B cell (primary cell): ENCODE measurements around the gene ZNF300. TPM values are rescaled to one million over a fixed set of nuclear protein-coding genes. Genes with fewer than 3 reads are reported as not detected.

ENCODE experiments used
- ATAC-seq: fragments of 200-7000 bp; cut with Tn5 transposase; one replicate; pipeline ENCODE4 v1.10.0; 2021; ENCODE audit warnings: low read depth, mild to moderate bottlenecking, moderate number of reproducible peaks, moderate library complexity
- CTCF ChIA-PET: fragments of 350-600 bp; sonication (Branson Sonifier 250); formaldehyde crosslinking; loops from one replicate; lab custom pipeline; 2021; ENCODE audit warnings: antibody characterized with exemption, inconsistent platforms; lab: Charles Lee
- POLR2A ChIA-PET: fragments of 350-600 bp; sonication (Branson Sonifier 250); formaldehyde crosslinking; loops from one replicate; lab custom pipeline; 2021; ENCODE audit warnings: antibody characterized with exemption; lab: Charles Lee
- DNase-seq: peaks from one replicate; pipeline ENCODE4 v3.0.0; 2013
- H2AFZ ChIP-seq: 2 replicates; pipeline ENCODE4 v1.6.1; 2012; ENCODE audit warnings: mild to moderate bottlenecking, low read depth, low read length; ENCODE audit not compliant: insufficient read depth, poor library complexity, severe bottlenecking
- H3K27ac ChIP-seq, 2 donors: 1 replicate in 1 of 2; 2 replicates in 1 of 2; pipeline ENCODE4 v1.5.1; 2012 to 2013; ENCODE audit warnings: low read length in 2 of 2, mild to moderate bottlenecking in 2 of 2, moderate library complexity in 1 of 2
- H3K27me3 ChIP-seq, 4 experiments: fragments of 200-600 bp in 1 of 4; sonication (generic) in 1 of 4; replicated peaks in 1 of 4; 1 replicate in 2 of 4; 2 replicates in 2 of 4; pipeline versions ENCODE4 v1.6.1 to v1.7.0; 2013 to 2016; ENCODE audit warnings: low read length in 3 of 4, mild to moderate bottlenecking in 2 of 4, mixed read lengths in 1 of 4, moderate library complexity in 1 of 4; ENCODE audit not compliant: insufficient read depth in 4 of 4, control insufficient read depth in 3 of 4; ENCODE audit errors: control extremely low read depth in 1 of 4
- H3K36me3 ChIP-seq, 2 experiments: replicated peaks in 1 of 2; 1 replicate in 1 of 2; 2 replicates in 1 of 2; pipeline versions ENCODE4 v1.6.1 to v1.7.1; 2013; ENCODE audit warnings: low read length in 1 of 2; ENCODE audit not compliant: insufficient read depth in 2 of 2, control insufficient read depth in 1 of 2; ENCODE audit errors: control extremely low read depth in 1 of 2, extremely low read depth in 1 of 2
- H3K4me1 ChIP-seq, 2 donors: fragments of 200-600 bp in 1 of 2; sonication (generic) in 1 of 2; 1 replicate in 1 of 2; 2 replicates in 1 of 2; pipeline versions ENCODE4 v1.5.1 to v1.6.1; 2013 to 2017; ENCODE audit warnings: low read length in 2 of 2; ENCODE audit not compliant: control insufficient read depth in 2 of 2, insufficient read depth in 2 of 2
- H3K4me2 ChIP-seq: replicated peaks from 2 replicates; pipeline ENCODE3; 2012; ENCODE audit warnings: mild to moderate bottlenecking, low read depth, low read length; ENCODE audit not compliant: poor library complexity, severe bottlenecking
- H3K4me3 ChIP-seq, 5 experiments: fragments of 200-600 bp in 1 of 5; sonication (generic) in 1 of 5; 1 replicate in 3 of 5; 2 replicates in 2 of 5; pipeline versions ENCODE4 v1.5.1 to v1.7.0; 2011 to 2016; ENCODE audit warnings: low read length in 4 of 5, mild to moderate bottlenecking in 4 of 5, low read depth in 2 of 5, control low read depth in 1 of 5, moderate library complexity in 1 of 5; ENCODE audit not compliant: insufficient read depth in 1 of 5; ENCODE audit errors: control extremely low read depth in 1 of 5, extremely low read depth in 1 of 5
- H3K79me2 ChIP-seq: fragments of 200-600 bp; sonication (generic); one replicate; pipeline ENCODE4 v1.6.0; 2016; ENCODE audit warnings: low read length; ENCODE audit not compliant: control insufficient read depth, insufficient read depth
- H3K9ac ChIP-seq: fragments of 200-600 bp; sonication (generic); 2 replicates; pipeline ENCODE4 v1.6.1; 2017; ENCODE audit warnings: mild to moderate bottlenecking, low read length, moderate library complexity
- H3K9me3 ChIP-seq, 3 donors: one replicate each; pipeline versions ENCODE4 v1.6.1 to v1.7.1; 2013; ENCODE audit warnings: low read length in 2 of 3; ENCODE audit not compliant: control insufficient read depth in 2 of 3, insufficient read depth in 1 of 3; ENCODE audit errors: control extremely low read depth in 1 of 3
- H4K20me1 ChIP-seq: 2 replicates; pipeline ENCODE4 v1.6.0; 2012; ENCODE audit warnings: mild to moderate bottlenecking, low read length; ENCODE audit not compliant: insufficient read depth, control insufficient read depth, poor library complexity, severe bottlenecking
- H3K27ac Mint-ChIP-seq: one replicate; pipeline ENCODE4 v1.8.0; 2021; ENCODE audit warnings: mixed read lengths
- H3K27me3 Mint-ChIP-seq: one replicate; pipeline ENCODE4 v1.8.0; 2021; ENCODE audit warnings: mixed read lengths
- H3K4me1 Mint-ChIP-seq: one replicate; pipeline ENCODE4 v1.8.0; 2021; ENCODE audit warnings: mixed read lengths
- H3K4me3 Mint-ChIP-seq: one replicate; pipeline ENCODE4 v1.8.0; 2021; ENCODE audit warnings: mixed read lengths
- H3K9me3 Mint-ChIP-seq: one replicate; pipeline ENCODE4 v1.8.0; 2022; ENCODE audit warnings: mixed read lengths; ENCODE audit not compliant: insufficient read depth
- EZH2 ChIP-seq: IDR thresholded peaks from 2 replicates; pipeline ENCODE4 v1.6.1; 2012; ENCODE audit warnings: borderline replicate concordance, low read depth, mild to moderate bottlenecking, moderate library complexity, low read length; ENCODE audit not compliant: insufficient read depth, poor library complexity, severe bottlenecking
- whole genome bisulfite sequencing: methylation state at CpG from one replicate; pipeline ENCODE4 v1.1.5; 2013; ENCODE audit warnings: missing lambda C conversion rate; ENCODE audit not compliant: insufficient coverage; 5-methylcytosine and 5-hydroxymethylcytosine counted together
- intact Hi-C: fragments of 100-400 bp; cut with micrococcal nuclease; formaldehyde crosslinking; loops from one replicate; pipeline ENCODE4 v1.10.0; 2022
- polyA plus RNA-seq: library from polyadenylated mRNA; depleted of rRNA; stranded (reverse); fragments of >200 nt; gene quantifications from 2 replicates; pipeline ENCODE4 v1.2.3, GENCODE V29; 2012
- total RNA-seq, 2 donors: library from RNA; stranded (reverse); fragments of 120-200 nt in 1 of 2; gene quantifications; 1 replicate in 1 of 2; 2 replicates in 1 of 2; pipeline versions ENCODE4 v1.2.3 to v1.2.4, GENCODE V29; 2013 to 2022
- TF ChIP-seq, protein P1 (sequence below): fragments of 200-600 bp; IDR thresholded peaks from one replicate; pipeline ENCODE4 v1.8.0; 2022; ENCODE audit warnings: antibody characterized with exemption, mild to moderate bottlenecking

Gene ZNF300
- total and polyA plus RNA-seq, 2 donors (not counting 1 experiment from before 2014, with no cell fraction given), result 3.6 to 8.1 TPM

- peaks cover 0 to 3% of the 10 kb centered on the region in 2 experiments for H3K36me3 ChIP-seq
- Mint-ChIP-seq H3K4me3 (no peak overlapping the region), H3K9me3 (peaks cover 34% of the 10 kb centered on the region), H3K4me1 (peaks cover 12% of the 10 kb centered on the region), H3K27me3 (peaks cover 21% of the 10 kb centered on the region), H3K27ac (no peak overlapping the region)
- DNase-seq (no peak), ATAC-seq (no peak)
- no peak overlapping the region for H3K4me2 ChIP-seq
- CTCF ChIA-PET, result no interaction called here
- H2AFZ ChIP-seq, result no peak overlapping the region
- no peaks in the 10 kb centered on the region for H4K20me1 ChIP-seq
- H3K9ac ChIP-seq, result no peak overlapping the region
- H3K79me2 ChIP-seq, result no peaks in the 10 kb centered on the region
- no peaks in the 10 kb centered on the region for H3K4me1 ChIP-seq
- no peak overlapping the region for H3K4me3 ChIP-seq
- POLR2A ChIA-PET, result no interaction called here
- H3K9me3 ChIP-seq, result peaks cover 7 to 46% (median 10%) of the 10 kb centered on the region in 3 donors
- no peak overlapping the region for H3K27ac ChIP-seq
- TF ChIP-seq, protein P1, sequence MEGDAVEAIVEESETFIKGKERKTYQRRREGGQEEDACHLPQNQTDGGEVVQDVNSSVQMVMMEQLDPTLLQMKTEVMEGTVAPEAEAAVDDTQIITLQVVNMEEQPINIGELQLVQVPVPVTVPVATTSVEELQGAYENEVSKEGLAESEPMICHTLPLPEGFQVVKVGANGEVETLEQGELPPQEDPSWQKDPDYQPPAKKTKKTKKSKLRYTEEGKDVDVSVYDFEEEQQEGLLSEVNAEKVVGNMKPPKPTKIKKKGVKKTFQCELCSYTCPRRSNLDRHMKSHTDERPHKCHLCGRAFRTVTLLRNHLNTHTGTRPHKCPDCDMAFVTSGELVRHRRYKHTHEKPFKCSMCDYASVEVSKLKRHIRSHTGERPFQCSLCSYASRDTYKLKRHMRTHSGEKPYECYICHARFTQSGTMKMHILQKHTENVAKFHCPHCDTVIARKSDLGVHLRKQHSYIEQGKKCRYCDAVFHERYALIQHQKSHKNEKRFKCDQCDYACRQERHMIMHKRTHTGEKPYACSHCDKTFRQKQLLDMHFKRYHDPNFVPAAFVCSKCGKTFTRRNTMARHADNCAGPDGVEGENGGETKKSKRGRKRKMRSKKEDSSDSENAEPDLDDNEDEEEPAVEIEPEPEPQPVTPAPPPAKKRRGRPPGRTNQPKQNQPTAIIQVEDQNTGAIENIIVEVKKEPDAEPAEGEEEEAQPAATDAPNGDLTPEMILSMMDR, result no peak
- TF ChIP-seq EZH2, result no peak
- intact Hi-C loops, result no loop called here
- WGBS, result no CpG with 5 or more reads among the region's 2 CpGs
- no peaks in the 10 kb centered on the region for H3K27me3 ChIP-seq
These were observed 3.3 kb downstream of the ZNF300 start for GRCh38 chr5:150901446-150901845.

DNA sequence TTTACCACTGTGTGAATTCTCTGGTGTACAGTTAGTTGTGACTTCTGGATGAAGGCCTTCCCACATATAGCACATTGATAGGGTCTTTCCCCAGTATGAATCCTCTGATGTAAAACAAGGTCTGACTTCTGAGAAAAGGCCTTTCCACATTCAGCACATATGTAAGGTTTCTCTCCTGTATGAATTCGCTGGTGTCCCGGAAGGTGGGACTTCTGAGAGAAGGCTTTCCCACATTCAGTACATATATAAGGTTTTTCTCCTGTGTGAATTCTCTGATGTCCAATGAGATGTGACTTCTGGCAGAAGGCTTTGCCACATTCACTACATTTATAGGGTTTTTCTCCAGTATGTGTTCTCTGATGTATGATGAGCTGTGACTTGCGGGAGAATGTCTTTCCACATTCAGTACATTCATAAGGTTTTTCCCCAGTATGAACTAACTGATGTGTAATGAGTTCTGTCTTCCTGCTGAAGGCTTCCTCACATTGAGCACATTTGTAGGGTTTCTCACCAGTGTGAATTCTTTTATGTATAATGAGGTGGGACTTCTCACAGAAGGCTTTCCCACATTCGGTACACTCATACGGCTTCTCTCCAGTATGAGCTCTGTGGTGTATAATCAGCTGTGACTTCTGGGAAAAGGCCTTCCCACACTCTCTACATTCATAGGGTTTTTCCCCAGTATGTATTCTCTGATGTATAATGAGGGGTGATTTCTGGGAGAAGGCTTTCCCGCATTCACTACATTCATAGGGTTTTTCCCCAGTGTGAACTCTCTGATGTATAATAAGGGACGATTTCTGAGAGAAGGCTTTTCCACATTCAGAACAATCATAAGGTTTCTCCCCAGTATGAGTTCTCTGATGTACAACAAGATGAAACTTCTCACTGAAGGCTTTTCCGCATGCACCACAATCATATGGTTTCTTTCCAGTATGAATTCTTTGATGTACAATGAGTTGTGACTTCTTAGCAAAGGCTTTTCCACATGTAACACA lies 9.1 kb downstream of the ZNF300 start:
- Mint-ChIP-seq H3K27me3 (no peaks in the 10 kb centered on the region), H3K4me3 (no peak overlapping the region), H3K4me1 (no peaks in the 10 kb centered on the region), H3K27ac (no peak overlapping the region), H3K9me3 (peaks cover 36% of the 10 kb centered on the region)
- H2AFZ ChIP-seq, result no peak overlapping the region
- no peak for ATAC-seq
- peaks cover 14 to 80% (median 25%) of the 10 kb centered on the region in 3 donors for H3K9me3 ChIP-seq
- H3K36me3 ChIP-seq, result peaks cover 0 to 3% of the 10 kb centered on the region in 2 experiments
- intact Hi-C loops, result no loop called here
- POLR2A ChIA-PET, result no interaction called here
- DNase-seq, result peak; percentile 7
- H3K79me2 ChIP-seq, result no peaks in the 10 kb centered on the region
- TF ChIP-seq, protein P1, result no peak
- no peak for TF ChIP-seq EZH2
- no CpG with 5 or more reads among the region's 8 CpGs for WGBS
- H3K9ac ChIP-seq, result no peak overlapping the region
- H3K4me1 ChIP-seq, result no peaks in the 10 kb centered on the region
- H3K4me2 ChIP-seq, result no peak overlapping the region
- CTCF ChIA-PET, result no interaction called here
- no peaks in the 10 kb centered on the region for H4K20me1 ChIP-seq
- no peak overlapping the region for H3K27ac ChIP-seq
- H3K4me3 ChIP-seq, result no peak overlapping the region
- no peaks in the 10 kb centered on the region for H3K27me3 ChIP-seq
